ENCODE data around the gene ADNP2.

DNA sequence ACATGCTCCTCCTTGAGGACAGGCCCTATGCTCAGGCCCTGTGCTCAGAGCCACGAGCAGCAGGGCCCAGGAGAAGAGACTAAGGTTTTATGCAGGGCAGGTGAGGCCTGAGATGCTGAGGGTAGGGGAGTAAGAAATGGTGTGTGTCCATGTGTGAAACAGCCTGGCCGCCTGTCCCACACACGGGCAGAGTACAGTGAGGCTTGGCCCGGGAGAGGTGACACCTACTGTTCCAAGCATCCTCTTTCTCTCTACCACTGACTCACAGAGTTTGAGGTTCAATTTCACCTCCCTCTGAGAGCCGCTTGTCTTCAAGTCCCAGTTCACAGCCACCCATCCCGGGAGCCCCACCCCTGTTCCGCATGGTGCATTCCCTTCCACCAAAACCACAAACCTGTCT is 54.1 kb downstream of the ADNP2 start:
- no peak for TF ChIP-seq POLR2A (IDR thresholded peaks at IDR 0.05; ENCODE audit: low read depth, low read length)
- TF ChIP-seq TAF1 (IDR thresholded peaks at IDR 0.05; ENCODE audit: borderline replicate concordance, low read depth, low read length) = no peak
